SK-N-MC (cell line): ENCODE results near the gene CD101.

ENCODE experiments used
- EZH2 ChIP-seq: fragments of 200-600 bp; sonication (generic); IDR thresholded peaks from one replicate; pipeline ENCODE4 v1.6.1; 2017; ENCODE audit warnings: antibody characterized with exemption
- FOXP2 ChIP-seq: optimal IDR thresholded peaks from 2 replicates; pipeline ENCODE3; 2011; ENCODE audit warnings: mild to moderate bottlenecking, moderate library complexity; ENCODE audit not compliant: insufficient read depth; ENCODE audit errors: extremely low read length, control extremely low read depth
- POLR2AphosphoS5 ChIP-seq: IDR thresholded peaks from 2 replicates; pipeline ENCODE4 v1.6.1; 2012; ENCODE audit warnings: mild to moderate bottlenecking, low read depth, low read length, borderline replicate concordance

DNA sequence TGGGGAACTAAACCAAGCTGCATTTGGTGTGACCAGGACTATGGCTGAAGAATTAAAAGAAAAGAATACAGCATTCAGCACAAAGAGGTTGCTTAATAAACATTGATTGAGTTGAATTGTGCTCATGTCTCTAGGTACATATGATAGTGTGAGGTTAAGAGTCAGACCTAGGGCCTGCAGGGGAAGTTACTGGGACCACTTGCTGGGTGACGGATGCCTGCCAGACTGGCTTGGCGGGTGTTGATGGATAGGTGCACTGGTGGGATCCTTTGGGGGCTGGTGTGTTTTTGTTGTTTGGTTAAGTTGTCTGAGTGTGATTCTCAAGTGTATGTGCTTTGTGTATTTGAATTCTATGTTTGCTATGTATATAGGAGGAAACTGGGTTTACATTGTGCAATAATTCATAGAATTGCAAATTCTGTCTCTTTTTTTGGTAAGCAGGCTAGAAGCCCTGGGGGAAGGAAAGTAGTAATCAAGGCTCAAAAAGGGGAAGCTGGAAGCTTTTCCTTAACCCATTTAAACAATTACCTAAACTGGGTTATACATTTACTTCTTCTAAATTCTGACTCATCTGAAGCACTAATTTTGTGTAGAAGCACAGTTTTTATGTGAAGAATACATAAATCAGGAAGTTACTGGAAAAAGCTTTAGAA, 1.8 kb downstream of the CD101 start:
- TF ChIP-seq EZH2: no peak
- TF ChIP-seq POLR2AphosphoS5: no peak
- TF ChIP-seq FOXP2: no peak
